Activated gamma-delta T cell (primary cell): ENCODE measurements around the gene UBXN4.
"Not testable (repeated sequence)": the region's sequence is repeated elsewhere in the genome, so short reads cannot be mapped to it uniquely, and the experiment has no call there.

Experiments used
- DNase-seq: peaks from one replicate; lab custom pipeline; 2025; lab: John Stamatoyannopoulos, UW

The UBXN4 gene

DNA sequence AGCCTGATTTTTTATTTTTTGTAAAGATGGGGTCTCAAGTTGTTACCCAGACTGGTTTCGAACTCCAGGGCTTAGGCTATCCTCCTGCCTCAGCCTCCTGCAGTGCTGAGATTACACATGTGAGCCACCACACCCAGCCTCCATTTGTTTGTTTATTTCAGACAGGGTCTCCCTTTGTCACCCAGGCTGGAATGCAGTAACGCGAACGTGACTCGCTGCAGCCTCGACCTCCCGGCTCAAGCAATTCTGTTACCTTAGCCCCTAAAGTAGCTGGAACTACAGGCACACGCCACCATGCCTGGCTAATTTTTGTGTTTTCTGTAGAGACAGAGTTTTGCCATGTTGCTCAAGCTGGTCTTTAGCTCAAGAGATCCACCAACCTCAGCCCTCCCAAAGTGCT lies 27.2 kb downstream of the UBXN4 start:
- DNase-seq: no peak

DNA sequence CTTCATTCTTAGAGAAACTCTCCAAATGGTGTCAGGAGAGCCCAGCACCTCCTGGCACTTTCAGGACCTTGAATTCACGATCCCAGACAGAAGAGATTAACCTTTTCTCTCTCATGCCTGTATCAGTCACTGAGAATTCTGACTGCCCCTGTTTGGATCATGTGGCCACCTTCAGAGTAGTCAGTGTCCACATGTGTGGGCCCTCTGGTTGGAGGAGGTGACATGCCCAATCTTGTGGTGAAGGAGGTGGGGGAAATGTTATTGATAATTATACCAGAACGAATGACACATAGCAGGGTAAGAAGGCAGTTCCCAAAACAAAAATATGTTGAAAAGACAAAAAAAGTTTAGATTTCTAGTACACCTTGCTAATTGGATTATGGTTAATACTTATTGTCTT lies 31.7 kb downstream of the UBXN4 start:
- DNase-seq: no peak

DNA sequence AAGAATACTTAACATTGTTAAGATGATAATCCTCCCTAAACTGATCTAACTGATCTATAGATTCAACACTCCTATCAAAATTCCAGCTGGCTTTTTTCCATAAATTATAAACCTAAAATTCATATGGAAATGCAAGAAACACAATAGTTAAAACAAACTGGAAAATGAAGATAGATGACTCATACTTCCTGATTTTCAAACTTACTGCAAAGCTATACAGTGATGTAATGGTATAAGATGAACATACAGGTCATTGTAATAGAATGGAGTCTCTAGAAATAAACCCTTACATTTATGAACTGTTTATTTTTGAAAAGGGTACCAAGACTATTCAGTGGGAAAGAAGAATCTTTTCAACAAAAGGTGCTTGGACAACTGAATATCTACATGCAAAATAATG lies 32.3 kb downstream of the UBXN4 start:
- no peak for DNase-seq

DNA sequence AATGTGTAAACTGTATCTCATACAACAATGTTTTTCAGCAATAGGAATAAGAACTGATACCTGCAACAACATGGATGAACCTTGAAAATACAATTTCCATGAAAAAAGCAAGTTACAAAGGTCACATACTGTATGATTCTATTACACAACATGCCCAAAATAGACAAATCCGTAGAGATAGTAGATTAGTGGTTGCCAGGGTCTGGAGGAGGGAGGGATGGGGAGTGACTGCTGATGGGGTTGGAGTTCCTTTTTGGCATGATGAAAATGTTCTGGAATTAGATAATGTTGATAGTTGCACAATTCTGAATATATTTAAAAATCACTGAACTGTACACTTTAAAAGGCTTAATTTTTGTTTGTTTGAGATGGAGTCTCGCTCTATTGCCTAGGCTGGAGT lies 33.8 kb downstream of the UBXN4 start:
- no peak for DNase-seq

DNA sequence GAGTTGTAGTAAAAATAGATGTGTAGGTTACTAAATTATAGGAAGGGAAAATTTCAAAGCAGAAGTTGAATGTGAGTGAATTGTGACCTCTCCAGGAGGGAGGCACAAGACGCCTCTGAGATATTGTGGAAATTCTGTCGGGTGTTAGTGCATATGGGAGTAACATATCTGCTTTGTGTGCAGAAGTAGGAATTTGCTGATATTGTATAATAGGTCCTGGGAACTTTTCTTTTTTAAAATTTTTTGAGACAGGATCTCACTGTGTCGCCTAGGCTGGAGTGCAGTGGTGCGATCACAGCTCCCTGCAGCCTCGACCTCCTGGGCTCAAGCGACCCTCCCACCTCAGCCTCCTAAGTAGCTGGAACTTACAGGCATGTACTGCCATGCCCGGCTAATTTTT lies 34.7 kb downstream of the UBXN4 start:
- no peak for DNase-seq

DNA sequence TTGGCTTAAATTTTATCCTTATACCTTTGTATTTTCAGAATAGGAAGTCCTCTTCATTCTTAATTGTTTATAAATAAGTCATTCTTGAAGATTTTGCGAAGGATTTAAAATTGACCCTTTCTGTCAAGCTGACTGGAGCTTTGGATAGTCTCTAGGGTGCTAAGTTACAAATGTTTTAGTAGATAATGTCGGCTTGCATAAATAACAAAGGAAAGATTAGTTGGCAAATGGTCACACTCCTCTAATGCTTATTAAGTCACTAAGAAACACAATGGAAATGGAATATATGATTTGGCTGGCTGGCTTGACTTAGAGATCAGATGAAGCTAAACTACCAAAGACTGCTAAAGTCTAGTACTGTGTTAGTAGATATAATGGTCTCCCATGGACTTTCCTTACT lies 40.6 kb downstream of the UBXN4 start:
- DNase-seq: no peak

DNA sequence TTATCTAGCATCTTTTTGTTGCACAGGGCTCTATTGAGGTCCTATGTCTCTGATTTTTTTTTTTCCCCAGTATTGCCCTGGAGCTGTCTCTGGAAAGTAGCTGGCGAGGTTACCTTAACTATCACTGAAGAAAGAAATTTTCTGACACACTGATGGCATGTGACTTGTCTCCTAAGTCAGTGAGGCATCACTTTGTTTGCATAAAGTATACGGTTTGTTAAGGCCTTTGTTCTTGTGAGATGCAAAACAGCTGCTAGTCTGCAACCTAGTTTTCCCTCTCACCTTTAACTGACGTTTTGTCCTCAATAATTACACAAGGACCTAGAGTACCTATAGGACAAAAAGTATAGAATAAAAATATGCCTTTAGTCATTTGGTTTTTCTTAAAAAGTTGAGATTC lies 41.8 kb downstream of the UBXN4 start:
- DNase-seq: no peak

DNA sequence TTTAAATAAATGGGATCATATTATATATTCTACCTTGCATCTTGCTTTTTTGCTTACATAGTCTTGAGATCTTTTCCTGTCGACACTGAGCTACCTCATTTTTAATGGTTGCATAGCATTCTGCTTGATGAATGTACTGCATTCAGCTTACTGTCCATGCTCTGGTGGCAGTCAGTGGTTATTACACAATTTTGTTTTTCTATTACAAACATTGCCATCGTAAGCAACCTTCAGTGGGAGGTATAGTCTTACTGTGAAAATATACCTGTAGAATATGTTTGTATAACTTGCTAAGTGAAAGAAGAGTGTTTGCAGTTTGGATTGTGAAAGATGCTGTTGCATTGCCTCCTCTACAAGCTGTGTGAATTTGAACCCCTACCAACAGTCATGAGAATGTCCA lies 43.4 kb downstream of the UBXN4 start:
- DNase-seq: no peak

DNA sequence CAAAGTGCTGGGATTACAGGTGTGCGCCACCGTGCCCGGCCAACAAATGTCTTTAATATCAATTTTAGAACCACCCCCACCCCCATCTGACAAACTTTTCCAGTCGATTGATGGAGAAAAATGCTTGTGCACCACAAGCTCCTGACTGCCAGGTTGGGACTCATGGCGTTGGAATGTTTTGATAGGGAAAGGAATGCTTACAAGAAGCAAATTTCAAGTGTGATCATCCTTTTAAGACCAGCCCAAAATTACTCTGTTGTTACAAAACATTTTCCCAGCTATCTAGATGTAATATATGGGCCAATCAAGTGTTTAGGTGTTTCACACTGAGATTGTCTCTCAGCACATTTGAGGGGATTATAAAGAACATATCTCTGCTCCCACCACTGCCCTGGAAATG lies 45.2 kb downstream of the UBXN4 start:
- DNase-seq: no peak

DNA sequence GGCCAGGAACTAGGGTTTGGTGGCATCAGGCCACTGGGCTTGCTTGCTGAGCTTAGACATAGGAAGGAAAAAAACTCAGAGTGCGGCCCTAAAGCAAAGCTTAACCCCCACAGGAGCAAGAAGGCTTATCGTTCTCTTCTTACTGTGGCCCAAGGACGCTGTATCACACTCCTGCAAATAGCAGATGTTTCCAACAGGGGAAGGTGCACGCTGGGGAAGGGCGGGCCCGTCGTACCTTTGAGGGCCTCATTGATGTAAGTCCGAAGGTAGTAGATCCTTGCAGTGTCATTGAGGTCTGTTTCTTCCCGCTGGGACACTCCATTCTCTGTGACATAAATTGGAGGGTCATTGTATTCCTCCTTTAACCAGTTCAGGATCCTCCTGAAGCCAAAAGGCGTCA lies 48.8 kb downstream of the UBXN4 start:
- DNase-seq: no peak

DNA sequence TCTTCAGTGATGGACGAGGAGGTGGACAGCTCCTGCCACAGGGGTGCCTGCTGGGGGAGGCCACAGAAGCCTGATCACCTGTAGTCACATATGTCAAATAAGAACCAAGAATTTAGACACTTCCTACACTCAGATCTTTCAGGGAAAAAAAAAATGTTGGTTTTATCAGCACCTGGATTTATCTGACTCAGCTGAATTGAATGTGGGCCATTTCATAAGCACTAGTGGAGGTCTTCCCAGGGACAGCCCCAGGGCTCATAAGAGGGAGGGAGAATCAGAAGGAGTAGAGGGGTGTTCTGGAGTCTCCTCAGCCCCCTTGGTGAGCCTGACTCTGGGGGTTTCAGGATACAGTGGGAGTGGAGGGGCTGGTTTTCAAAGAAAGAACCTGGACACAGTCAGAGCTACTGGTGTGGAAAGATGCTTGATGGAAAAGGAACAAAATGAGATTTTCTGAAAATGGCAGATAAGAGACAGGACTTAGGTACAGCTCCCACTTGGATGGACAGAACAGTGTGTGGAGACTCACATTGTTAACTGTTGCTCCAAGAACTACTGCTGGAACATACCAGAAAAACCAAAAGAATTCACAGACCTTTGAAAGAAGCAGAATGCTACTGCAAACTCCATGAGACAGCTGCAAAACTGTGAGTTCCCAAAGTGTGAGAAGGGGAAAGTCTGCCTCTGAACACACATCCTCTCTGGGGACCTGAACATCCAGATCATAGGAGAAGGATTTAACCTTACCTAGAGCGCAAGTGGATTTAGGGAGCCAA lies 49.9 kb downstream of the UBXN4 start:
- DNase-seq: no peak

DNA sequence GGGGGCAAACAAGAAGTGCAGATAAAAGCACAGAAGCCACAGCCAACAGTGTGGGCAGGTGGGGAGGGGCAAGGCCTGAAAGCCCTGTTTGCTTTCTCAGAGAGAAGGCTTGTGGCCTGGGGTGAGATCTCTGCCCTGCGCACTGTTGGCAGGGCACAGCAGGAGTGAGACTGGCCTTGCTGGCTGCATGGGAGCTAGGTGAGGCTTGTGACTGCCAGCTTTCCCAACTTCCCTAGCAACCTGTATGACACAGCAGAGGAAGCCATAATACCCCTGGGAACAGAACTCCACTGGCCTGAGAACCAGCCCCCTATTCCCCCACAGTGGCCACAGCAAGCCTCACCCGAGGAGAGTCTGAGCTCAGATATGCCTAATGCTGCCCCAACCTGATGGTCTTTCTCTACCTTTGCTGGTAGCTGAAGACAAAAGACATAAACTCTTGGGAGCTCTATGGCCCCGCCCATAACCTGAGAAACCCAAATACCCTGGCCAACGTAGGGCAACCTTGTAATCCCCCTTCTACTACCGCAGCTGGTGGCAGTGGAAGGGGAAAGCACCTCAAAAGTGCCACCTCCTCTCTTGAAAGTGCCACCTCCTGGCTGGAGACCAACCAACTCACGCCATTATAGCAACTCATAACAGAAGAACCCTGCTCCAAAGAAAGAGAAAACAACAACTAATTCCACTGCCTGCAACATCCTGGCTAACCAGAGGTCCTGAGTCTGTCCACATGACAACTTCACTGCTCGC lies 50.9 kb downstream of the UBXN4 start:
- no peak for DNase-seq

DNA sequence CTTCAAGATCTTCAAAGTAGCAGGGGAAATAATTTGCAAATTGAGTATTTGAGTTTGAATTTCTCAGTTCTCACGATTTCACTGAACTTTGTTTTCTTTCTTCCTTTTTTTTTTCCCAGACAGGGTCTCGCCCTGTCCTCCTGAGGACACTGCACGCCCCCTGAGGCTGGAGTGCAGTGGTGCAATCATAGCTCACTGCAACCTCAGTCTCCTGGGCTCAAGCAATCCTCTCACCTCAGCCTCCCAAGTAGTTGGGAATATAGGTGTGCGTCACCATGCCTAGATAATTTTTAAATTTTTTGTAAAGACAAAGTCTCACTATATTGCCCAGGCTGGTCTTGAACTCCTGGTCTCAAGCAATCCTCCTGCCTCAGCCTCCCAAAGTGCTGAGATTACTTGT lies 54.0 kb downstream of the UBXN4 start:
- not testable (repeated sequence) for DNase-seq

DNA sequence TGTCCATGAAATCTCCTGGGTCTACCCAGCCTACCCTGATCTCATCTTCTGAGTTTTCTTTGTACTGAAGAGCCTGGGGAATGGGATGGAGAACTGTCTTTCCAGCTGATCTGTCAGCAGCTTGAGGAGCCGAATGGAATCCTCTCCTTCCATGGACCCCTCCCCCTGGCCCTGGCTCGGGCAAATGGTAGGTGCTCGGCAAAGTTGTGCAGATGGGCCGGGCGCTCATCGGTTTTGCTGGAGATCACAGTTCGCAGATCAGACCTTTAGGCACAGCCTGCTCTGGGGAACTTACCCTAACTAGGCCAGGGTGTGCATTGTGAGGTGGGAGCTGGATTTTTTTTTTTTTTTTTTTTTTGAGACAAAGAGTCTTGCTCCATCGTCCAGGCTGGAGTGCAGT lies 55.0 kb downstream of the UBXN4 start:
- no peak for DNase-seq

DNA sequence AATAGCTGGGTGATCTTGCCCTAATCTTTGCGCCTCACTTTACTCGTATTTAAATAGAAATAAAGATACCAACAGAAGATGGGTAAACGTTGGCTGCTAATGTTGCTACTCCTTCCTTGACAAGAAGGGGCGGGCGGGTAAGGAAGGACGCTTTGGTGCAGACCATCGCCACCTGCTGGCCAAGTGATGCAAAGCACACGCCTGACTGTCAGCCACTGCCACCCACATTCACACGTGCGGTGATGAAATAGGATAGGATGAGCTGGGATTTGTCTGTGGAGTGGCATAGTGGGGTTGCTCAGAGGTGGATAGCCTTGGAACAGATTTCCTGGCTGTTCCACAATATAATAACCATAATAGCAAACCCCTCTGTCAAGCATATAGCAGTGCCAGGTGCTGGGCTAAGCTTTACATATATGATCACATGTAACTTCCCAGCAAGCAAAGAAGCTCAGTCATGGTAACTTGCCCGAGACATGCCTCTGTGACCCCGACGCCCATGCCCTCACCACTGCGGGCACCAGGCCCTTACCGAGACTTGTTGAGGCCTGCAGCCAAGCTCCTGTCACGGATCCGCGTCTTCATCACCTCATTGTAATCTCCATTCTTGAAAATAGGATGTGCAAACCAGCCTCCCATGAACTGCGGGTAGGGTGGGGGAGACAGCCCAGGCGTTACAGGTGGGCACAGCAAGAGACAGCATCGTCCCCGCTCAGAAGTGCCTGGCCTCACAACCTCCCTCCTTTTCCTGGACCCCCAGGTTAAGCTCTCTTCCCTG lies 56.0 kb downstream of the UBXN4 start:
- peak; percentile 14 for DNase-seq

DNA sequence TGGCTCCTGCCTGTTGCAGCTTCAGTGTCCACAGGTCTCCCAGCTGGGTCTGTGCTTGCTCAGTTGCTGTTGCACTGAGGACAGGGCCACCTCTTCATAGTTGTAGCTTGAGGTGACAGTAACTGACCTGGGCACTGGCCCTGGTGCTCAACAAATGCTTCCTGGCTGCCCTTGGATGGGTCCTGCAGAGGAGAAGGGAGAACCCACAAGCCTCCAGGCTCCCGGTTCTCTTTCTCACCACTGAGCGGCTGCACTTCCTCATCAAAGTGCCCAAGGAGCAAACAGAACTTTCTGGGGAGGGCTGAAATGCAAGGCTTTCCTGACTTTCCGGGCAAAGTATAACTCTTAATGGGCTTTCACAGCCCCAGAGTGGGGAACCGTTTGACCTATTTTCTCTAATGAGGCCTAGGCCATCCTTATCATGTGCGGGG lies 56.6 kb downstream of the UBXN4 start:
- no peak for DNase-seq

DNA sequence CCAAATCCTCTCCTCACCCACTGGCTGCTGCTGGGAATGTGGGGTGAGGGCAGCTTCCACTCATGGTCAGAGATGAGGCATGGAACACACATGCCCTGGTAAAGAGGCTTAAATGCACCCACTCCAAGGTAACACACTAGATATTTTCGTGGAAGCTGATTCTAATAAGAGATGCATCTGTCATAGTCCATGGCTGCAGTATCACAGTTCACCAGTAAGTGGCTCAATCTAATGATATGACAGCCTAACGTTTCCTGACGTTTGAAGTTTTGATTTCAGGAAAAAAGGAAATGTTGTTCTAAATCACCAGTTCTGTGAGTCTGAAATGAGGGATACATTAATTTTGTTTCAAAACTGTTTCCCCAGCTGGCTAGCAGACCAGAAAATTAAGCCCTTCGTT lies 57.1 kb downstream of the UBXN4 start:
- no peak for DNase-seq

DNA sequence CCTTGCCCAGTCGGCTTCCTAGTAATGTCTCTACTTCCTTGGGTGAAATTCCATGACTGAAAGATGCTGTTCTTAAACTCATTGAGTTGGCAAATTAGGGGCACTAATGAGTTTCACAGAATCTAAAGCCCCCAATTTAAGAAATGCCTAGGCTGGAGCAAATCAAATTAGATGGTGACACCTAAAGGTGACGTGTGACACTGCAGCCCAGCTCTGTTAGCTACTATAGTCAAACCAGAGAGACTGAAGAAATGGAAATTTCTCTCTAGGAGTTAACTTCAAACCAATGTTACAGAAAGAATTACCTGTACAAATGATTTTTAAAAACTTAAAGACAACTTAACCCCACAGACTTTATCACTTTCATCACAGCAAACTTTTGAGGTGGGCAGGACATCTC lies 58.1 kb downstream of the UBXN4 start:
- no peak for DNase-seq

DNA sequence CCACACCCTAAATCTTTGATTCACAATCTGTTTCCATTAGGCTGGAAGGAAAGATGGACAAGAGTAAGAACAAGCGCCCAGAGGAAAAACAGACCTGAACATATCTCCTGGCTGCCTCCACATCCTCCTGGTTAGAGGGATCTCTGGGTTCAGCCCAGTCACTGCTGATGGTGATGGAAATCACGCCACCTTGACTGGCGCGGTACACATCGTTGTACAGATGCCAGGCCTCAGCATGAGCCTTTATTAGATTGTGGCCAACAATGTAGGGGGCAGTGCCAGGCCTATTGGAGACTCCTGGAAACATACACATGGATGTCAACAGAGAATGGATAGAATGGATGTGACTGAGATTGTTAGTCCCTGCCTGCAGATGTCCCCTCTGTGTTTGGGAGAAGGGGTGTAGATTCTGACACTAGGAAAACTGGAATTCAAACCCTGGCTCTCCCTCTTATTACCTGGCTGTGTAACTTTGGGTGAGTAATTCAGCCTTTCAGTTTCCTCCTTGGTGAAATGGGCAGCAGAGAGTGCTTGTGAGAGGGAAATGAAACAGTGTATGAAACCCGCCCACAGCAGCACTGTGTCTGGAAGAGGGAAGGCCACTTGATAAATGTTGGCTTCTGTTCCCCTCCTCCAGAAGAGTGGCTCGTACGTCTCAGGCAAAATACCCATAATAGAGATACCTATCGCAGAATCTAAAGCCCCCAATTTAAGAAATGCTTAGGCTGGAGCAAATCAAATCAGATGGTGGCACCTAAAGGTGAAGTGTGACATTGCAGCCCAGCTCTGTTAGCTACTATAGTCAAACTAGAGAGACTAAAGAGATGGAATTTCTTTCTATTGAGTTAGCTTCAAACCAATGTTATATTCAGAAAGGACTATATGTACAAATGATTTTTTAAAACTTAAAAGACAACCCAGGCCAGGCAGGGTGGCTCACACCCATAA lies 59.1 kb downstream of the UBXN4 start:
- no peak for DNase-seq

DNA sequence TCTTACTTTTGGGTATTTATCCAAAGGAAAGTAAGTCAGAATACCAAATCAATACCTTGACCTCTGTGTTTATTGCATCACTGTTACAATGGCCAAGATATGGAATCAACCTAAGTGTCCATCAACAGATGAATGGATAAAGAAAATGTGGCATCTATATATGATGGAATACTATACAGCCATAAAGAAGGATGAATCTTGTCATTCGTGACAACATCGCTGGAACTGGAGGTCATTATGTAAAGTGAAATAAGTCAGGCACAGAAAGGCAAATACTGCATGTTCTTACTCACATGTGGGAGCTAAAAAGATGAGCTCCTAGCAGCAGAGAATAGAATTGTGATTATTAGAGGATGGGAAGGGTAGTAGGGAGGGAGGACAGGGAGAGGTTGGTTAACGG lies 60.7 kb downstream of the UBXN4 start:
- no peak for DNase-seq

DNA sequence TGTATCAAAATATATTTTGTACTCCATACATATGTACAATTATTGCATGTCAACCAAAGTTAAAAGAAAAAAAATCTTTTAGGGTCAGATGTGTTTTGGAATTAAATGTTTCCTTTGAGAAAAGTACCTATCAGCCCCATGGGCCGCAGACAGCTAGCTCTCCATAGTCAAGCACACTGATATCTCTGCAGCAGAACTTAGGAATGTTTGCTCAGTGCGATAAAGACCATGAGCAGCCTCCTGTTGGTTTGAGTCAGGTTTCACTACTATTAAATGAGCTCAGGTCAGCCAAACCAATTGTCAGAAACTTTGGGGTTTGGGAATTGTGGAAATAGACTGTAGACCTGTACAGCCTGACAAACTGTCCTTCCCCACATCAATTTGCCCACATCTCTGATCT lies 61.6 kb downstream of the UBXN4 start:
- DNase-seq: no peak

DNA sequence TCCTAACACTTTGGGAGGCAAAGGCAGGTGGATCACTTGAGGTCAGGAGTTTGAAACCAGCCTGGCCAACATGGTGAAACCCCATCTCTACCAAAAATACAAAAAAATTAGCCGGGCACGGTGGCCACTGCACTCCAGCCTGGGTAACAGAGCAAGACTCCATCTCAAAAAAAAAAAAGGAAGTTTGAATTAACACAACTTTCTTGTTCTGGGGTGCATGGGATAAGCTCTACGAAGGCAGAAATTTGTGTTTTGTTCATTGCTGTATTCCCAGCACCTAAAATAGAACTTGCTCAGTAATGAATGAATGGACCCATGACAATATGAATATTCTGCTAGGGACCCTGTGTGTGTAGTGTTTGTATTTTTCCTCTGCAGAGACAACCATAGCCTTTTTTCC lies 66.2 kb downstream of the UBXN4 start:
- DNase-seq: not testable (repeated sequence)
